ENCODE measurements around the gene IL1RAPL2. TPM values are rescaled to one million over a fixed set of nuclear protein-coding genes. Genes with fewer than 3 reads are reported as not detected.

IL1RAPL2 gene
- total RNA-seq, 4 donors from 2014 or later, result not detected

DNA sequence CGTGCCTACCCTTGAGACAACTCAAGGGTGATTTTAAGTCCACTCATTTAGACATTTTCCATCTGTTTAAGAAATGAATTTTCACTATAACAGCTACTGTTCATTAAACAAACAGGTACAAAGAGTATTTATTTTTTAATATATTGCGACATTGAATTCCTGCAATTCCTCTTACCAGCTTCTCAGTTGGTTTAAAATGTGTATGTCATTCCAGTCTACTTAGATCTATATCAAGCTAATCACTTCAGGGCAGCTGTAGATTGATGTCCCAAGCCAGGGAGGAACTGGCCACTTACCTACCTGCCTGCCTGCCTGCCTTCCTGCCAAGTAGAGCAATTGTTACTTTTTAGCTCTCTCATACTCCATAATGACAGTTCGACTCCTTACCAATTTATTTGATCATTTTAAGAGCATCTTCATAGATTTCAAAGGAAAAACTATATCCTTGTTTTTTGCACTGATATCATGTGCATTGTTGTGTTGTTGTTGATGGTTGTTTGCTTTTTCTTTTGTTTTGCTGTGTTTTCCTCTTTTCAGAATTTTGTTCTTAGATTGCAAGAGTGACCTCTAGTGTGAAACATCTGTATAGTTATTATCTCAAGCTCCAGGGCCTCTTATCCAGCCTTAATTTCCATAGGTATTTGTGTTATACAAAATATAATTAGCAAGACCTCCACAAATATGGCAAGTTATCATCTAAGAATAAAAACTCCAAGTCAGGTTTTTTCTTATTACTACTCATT lies 1135.5 kb downstream of the IL1RAPL2 start:
- Histone ChIP-seq H3K4me1 (no peaks in the 10 kb centered on the region), H3K27ac (no peak overlapping the region), H3K36me3 (no peaks in the 10 kb centered on the region), H3K9me3 (no peaks in the 10 kb centered on the region), H3K4me3 (replicated peaks in 1 of 3) (no peak overlapping the region), H3K27me3 (no peaks in the 10 kb centered on the region)
- no peak for DNase-seq
- intact Hi-C loops (cut with DNase I), result no loop called here
- TF ChIP-seq POLR2A (IDR thresholded peaks at IDR 0.05), result no peak
- no peak for TF ChIP-seq CTCF (IDR thresholded peaks at IDR 0.05)
- 60 to 62% methylated on average over 3 of the region's 3 CpGs for WGBS, 2 donors

GRCh38 chrX:105703876-105704275 lies 1137.9 kb downstream of the IL1RAPL2 start:
- H3K27ac ChIP-seq, result no peak overlapping the region
- no peaks in the 10 kb centered on the region for H3K36me3 ChIP-seq
- WGBS, 2 donors, result 72 to 86% methylated on average over 2 of the region's 2 CpGs
- H3K4me1 ChIP-seq, result no peaks in the 10 kb centered on the region
- DNase-seq, result no peak
- intact Hi-C loops (cut with DNase I), result no loop called here
- no peak overlapping the region for H3K4me3 ChIP-seq (replicated peaks in 1 of 3)
- H3K27me3 ChIP-seq, result no peaks in the 10 kb centered on the region
- no peak for TF ChIP-seq POLR2A (IDR thresholded peaks at IDR 0.05)
- no peak for TF ChIP-seq CTCF (IDR thresholded peaks at IDR 0.05)
- H3K9me3 ChIP-seq, result no peaks in the 10 kb centered on the region

- WGBS, 2 donors, result 93 to 100% methylated on average over 1 of the region's 1 CpG
- no peak for DNase-seq
- Histone ChIP-seq H3K9me3 (no peaks in the 10 kb centered on the region), H3K36me3 (no peaks in the 10 kb centered on the region), H3K4me3 (replicated peaks in 1 of 3) (no peak overlapping the region), H3K4me1 (no peaks in the 10 kb centered on the region), H3K27me3 (no peaks in the 10 kb centered on the region), H3K27ac (no peak overlapping the region)
- no peak for TF ChIP-seq CTCF (IDR thresholded peaks at IDR 0.05)
- TF ChIP-seq POLR2A (IDR thresholded peaks at IDR 0.05), result no peak
- intact Hi-C loops (cut with DNase I), result no loop called here
Measured at GRCh38 chrX:105706041-105706440, 1140.0 kb downstream of the IL1RAPL2 start.

- H3K9me3 ChIP-seq, result no peaks in the 10 kb centered on the region
- DNase-seq, result no peak
- intact Hi-C loops (cut with DNase I), result no loop called here
Measured at GRCh38 chrX:105711805-105712204, 1145.8 kb downstream of the IL1RAPL2 start.

More at GRCh38 chrX:105711805-105712204, 1145.8 kb downstream of the IL1RAPL2 start:
- Histone ChIP-seq H3K4me1 (no peaks in the 10 kb centered on the region), H3K4me3 (replicated peaks in 1 of 3) (no peak overlapping the region), H3K27me3 (no peaks in the 10 kb centered on the region), H3K36me3 (no peaks in the 10 kb centered on the region), H3K27ac (no peak overlapping the region)
- TF ChIP-seq POLR2A (IDR thresholded peaks at IDR 0.05) (no peak), CTCF (IDR thresholded peaks at IDR 0.05) (no peak)

Data from thyroid gland (tissue), 4 donors.